ENCODE results near the gene TP73.

TP73 gene

GRCh38 chr1:3636080-3636479 is 16.2 kb upstream of the TP73 start:
- no peak for TF ChIP-seq CTCF (IDR thresholded peaks at IDR 0.05; ENCODE audit: low read depth, low read length, missing control alignments)
- no peak for DNase-seq (ENCODE audit: extremely low read depth, low read depth)
- H3K4me3 ChIP-seq (replicated peaks; ENCODE audit: low read depth, low read length): no peak overlapping the region

- H3K4me3 ChIP-seq (replicated peaks; ENCODE audit: low read depth, low read length): no peak overlapping the region
- no peak for TF ChIP-seq CTCF (IDR thresholded peaks at IDR 0.05; ENCODE audit: low read depth, low read length, missing control alignments)
- DNase-seq (ENCODE audit: extremely low read depth, low read depth): no peak
Measured at GRCh38 chr1:3636531-3636930, 15.8 kb upstream of the TP73 start.

- DNase-seq (ENCODE audit: extremely low read depth, low read depth): no peak
- no peak for TF ChIP-seq CTCF (IDR thresholded peaks at IDR 0.05; ENCODE audit: low read depth, low read length, missing control alignments)
- H3K4me3 ChIP-seq (replicated peaks; ENCODE audit: low read depth, low read length): no peak overlapping the region
Measured at GRCh38 chr1:3638027-3638426, 14.3 kb upstream of the TP73 start.

- no peak for TF ChIP-seq CTCF (IDR thresholded peaks at IDR 0.05; ENCODE audit: low read depth, low read length, missing control alignments)
- no peak for DNase-seq (ENCODE audit: extremely low read depth, low read depth)
- no peak overlapping the region for H3K4me3 ChIP-seq (replicated peaks; ENCODE audit: low read depth, low read length)
Measured at GRCh38 chr1:3638676-3639075, 13.6 kb upstream of the TP73 start.

GRCh38 chr1:3639397-3639911 is 12.9 kb upstream of the TP73 start:
- no peak overlapping the region for H3K4me3 ChIP-seq (replicated peaks; ENCODE audit: low read depth, low read length)
- no peak for TF ChIP-seq CTCF (IDR thresholded peaks at IDR 0.05; ENCODE audit: low read depth, low read length, missing control alignments)
- DNase-seq (ENCODE audit: extremely low read depth, low read depth): no peak

GRCh38 chr1:3640121-3640837 is 12.0 kb upstream of the TP73 start:
- DNase-seq (ENCODE audit: extremely low read depth, low read depth): no peak
- H3K4me3 ChIP-seq (replicated peaks; ENCODE audit: low read depth, low read length): no peak overlapping the region
- no peak for TF ChIP-seq CTCF (IDR thresholded peaks at IDR 0.05; ENCODE audit: low read depth, low read length, missing control alignments)

All from HFF-Myc (cell line).